ENCODE measurements around the gene C1QTNF9B.

- TF ChIP-seq CTCF (IDR thresholded peaks at IDR 0.05 in 8 of 11, conservative IDR thresholded peaks at IDR 0.05 in 3 of 11): no peak
- no peak for TF ChIP-seq POLR2AphosphoS5 (IDR thresholded peaks at IDR 0.05)
Observed at GRCh38 chr13:23923031-23923430, 25.7 kb upstream of the C1QTNF9B start.
